ENCODE results near the gene SLC51A. TPM values are rescaled to one million over a fixed set of nuclear protein-coding genes. Genes with fewer than 3 reads are reported as not detected.

SLC51A gene
- polyA plus RNA-seq (2013, experiment 1 of 2): not detected
- not detected for polyA plus RNA-seq (2013, experiment 2 of 2)

- H2AFZ ChIP-seq (ENCODE audit: low read depth, low read length): no peak within 1 kb of the TSS
- H3K9me3 ChIP-seq (ENCODE audit: control insufficient read depth, low read length): no peaks in the 10 kb centered on the region
- 55% methylated on average over 14 of the region's 15 CpGs for WGBS
- H4K8ac ChIP-seq (ENCODE audit: low read length): no peak within 1 kb of the TSS
- no peaks in the 10 kb centered on the region for H3K79me1 ChIP-seq (replicated peaks; ENCODE audit: low read length, poor library complexity, severe bottlenecking)
- no peak within 1 kb of the TSS for H3K27ac ChIP-seq (ENCODE audit: low read length, poor library complexity, severe bottlenecking)
- no peak within 1 kb of the TSS for H3K4me2 ChIP-seq (ENCODE audit: low read length, poor library complexity, severe bottlenecking)
- H3K18ac ChIP-seq (ENCODE audit: low read depth in 1 of 2, low read length in 2 of 2): no peak within 1 kb of the TSS
- DNase-seq: no peak
- H2BK12ac ChIP-seq (ENCODE audit: low read length in 2 of 2): no peak within 1 kb of the TSS
- H3K27me3 ChIP-seq (ENCODE audit: control insufficient read depth in 1 of 2, insufficient read depth in 1 of 2, low read length in 2 of 2): peaks cover 0 to 18% of the 10 kb centered on the region in 2 experiments
- no peak within 1 kb of the TSS for H3K14ac ChIP-seq (ENCODE audit: low read length in 2 of 2)
- no peaks in the 10 kb centered on the region for H3K36me3 ChIP-seq (ENCODE audit: control insufficient read depth in 1 of 2, insufficient read depth in 2 of 2, low read depth in 1 of 2, low read length in 2 of 2)
- peaks cover 15% of the 10 kb centered on the region for H3K4me1 ChIP-seq (ENCODE audit: control insufficient read depth, insufficient read depth, low read depth, low read length)
- H4K91ac ChIP-seq (ENCODE audit: low read length): no peak within 1 kb of the TSS
- H3K4ac ChIP-seq (ENCODE audit: low read depth in 1 of 2, low read length in 2 of 2): no peak within 1 kb of the TSS
- H2BK15ac ChIP-seq (ENCODE audit: low read depth, poor library complexity, severe bottlenecking): no peak within 1 kb of the TSS
- H3K9ac ChIP-seq (ENCODE audit: low read length): no peak within 1 kb of the TSS
- H3K23ac ChIP-seq (ENCODE audit: low read length in 2 of 2): no peak within 1 kb of the TSS
- no peak within 1 kb of the TSS for H3K4me3 ChIP-seq (ENCODE audit: insufficient read depth in 1 of 2, low read depth in 1 of 2, low read length in 2 of 2)
- H2AK5ac ChIP-seq (ENCODE audit: low read length, severe bottlenecking): no peak within 1 kb of the TSS
- H2BK120ac ChIP-seq (ENCODE audit: low read depth, low read length): no peak within 1 kb of the TSS
- H2BK5ac ChIP-seq (ENCODE audit: low read depth, low read length, poor library complexity, severe bottlenecking): no peak within 1 kb of the TSS
Observed at GRCh38 chr3:196216089-196216564, at the start of gene SLC51A. Gene SLC51A, plus strand, starts transcription at chr3:196216534. Its CDS starts 179 bp downstream, at chr3:196216713.

DNA sequence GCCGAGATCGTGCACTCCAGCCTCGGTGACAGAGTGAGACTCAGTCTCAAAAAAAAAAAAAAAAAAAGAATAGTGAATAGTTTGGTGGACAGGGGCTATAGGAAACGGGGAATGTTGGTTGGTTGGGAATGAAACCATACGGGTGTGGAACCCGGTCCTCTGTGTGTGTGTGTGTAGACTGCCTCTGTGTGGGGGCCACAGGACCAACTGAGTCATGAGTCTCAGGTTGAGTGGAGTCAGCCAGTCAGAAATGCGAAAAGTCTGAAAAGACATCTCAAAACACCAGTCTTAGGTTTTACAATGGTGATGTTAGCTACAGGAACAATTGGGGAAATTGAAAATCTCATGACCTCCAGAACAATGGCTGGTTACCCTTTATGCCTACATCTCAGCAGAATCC, 49.6 kb upstream of the SLC51A start:
- H2AFZ ChIP-seq (ENCODE audit: low read depth, low read length): no peak overlapping the region
- no peaks in the 10 kb centered on the region for H3K27me3 ChIP-seq (ENCODE audit: control insufficient read depth in 1 of 2, insufficient read depth in 1 of 2, low read length in 2 of 2)

GRCh38 chr3:196168808-196169391, 47.4 kb upstream of the SLC51A start:
- DNase-seq: no peak
- no peak overlapping the region for H3K4ac ChIP-seq (ENCODE audit: low read depth in 1 of 2, low read length in 2 of 2)
- no peaks in the 10 kb centered on the region for H3K79me1 ChIP-seq (replicated peaks; ENCODE audit: low read length, poor library complexity, severe bottlenecking)
- no peak overlapping the region for H3K27ac ChIP-seq (ENCODE audit: low read length, poor library complexity, severe bottlenecking)
- H3K23ac ChIP-seq (ENCODE audit: low read length in 2 of 2): no peak overlapping the region
- H2AFZ ChIP-seq (ENCODE audit: low read depth, low read length): no peak overlapping the region
- H3K18ac ChIP-seq (ENCODE audit: low read depth in 1 of 2, low read length in 2 of 2): no peak overlapping the region
- H2AK5ac ChIP-seq (ENCODE audit: low read length, severe bottlenecking): no peak overlapping the region
- H3K14ac ChIP-seq (ENCODE audit: low read length in 2 of 2): no peak overlapping the region
- 85% methylated on average over 6 of the region's 6 CpGs for WGBS
- H2BK12ac ChIP-seq (ENCODE audit: low read length in 2 of 2): no peak overlapping the region
- no peak overlapping the region for H3K4me3 ChIP-seq (ENCODE audit: insufficient read depth in 1 of 2, low read depth in 1 of 2, low read length in 2 of 2)
- H4K91ac ChIP-seq (ENCODE audit: low read length): no peak overlapping the region
- H3K9ac ChIP-seq (ENCODE audit: low read length): no peak overlapping the region
- no peak overlapping the region for H2BK120ac ChIP-seq (ENCODE audit: low read depth, low read length)
- H2BK15ac ChIP-seq (ENCODE audit: low read depth, poor library complexity, severe bottlenecking): no peak overlapping the region
- no peak overlapping the region for H4K8ac ChIP-seq (ENCODE audit: low read length)
- H3K27me3 ChIP-seq (ENCODE audit: control insufficient read depth in 1 of 2, insufficient read depth in 1 of 2, low read length in 2 of 2): no peaks in the 10 kb centered on the region
- no peak overlapping the region for H3K4me2 ChIP-seq (ENCODE audit: low read length, poor library complexity, severe bottlenecking)
- H2BK5ac ChIP-seq (ENCODE audit: low read depth, low read length, poor library complexity, severe bottlenecking): no peak overlapping the region
- no peaks in the 10 kb centered on the region for H3K36me3 ChIP-seq (ENCODE audit: control insufficient read depth in 1 of 2, insufficient read depth in 2 of 2, low read depth in 1 of 2, low read length in 2 of 2)
- no peaks in the 10 kb centered on the region for H3K9me3 ChIP-seq (ENCODE audit: control insufficient read depth, low read length)
- peaks cover 3% of the 10 kb centered on the region for H3K4me1 ChIP-seq (ENCODE audit: control insufficient read depth, insufficient read depth, low read depth, low read length)

More for the DNA sequence above, 49.6 kb upstream of the SLC51A start:
- no peak overlapping the region for H3K4ac ChIP-seq (ENCODE audit: low read depth in 1 of 2, low read length in 2 of 2)
- H2BK120ac ChIP-seq (ENCODE audit: low read depth, low read length): no peak overlapping the region
- H3K9ac ChIP-seq (ENCODE audit: low read length): no peak overlapping the region
- peaks cover 3% of the 10 kb centered on the region for H3K4me1 ChIP-seq (ENCODE audit: control insufficient read depth, insufficient read depth, low read depth, low read length)
- no peak overlapping the region for H2BK12ac ChIP-seq (ENCODE audit: low read length in 2 of 2)
- no peaks in the 10 kb centered on the region for H3K9me3 ChIP-seq (ENCODE audit: control insufficient read depth, low read length)
- H3K4me2 ChIP-seq (ENCODE audit: low read length, poor library complexity, severe bottlenecking): no peak overlapping the region
- H3K18ac ChIP-seq (ENCODE audit: low read depth in 1 of 2, low read length in 2 of 2): no peak overlapping the region
- H3K4me3 ChIP-seq (ENCODE audit: insufficient read depth in 1 of 2, low read depth in 1 of 2, low read length in 2 of 2): no peak overlapping the region
- H4K8ac ChIP-seq (ENCODE audit: low read length): no peak overlapping the region
- H3K14ac ChIP-seq (ENCODE audit: low read length in 2 of 2): no peak overlapping the region
- H3K27ac ChIP-seq (ENCODE audit: low read length, poor library complexity, severe bottlenecking): no peak overlapping the region
- no peak overlapping the region for H3K23ac ChIP-seq (ENCODE audit: low read length in 2 of 2)
- no peak overlapping the region for H4K91ac ChIP-seq (ENCODE audit: low read length)
- H3K36me3 ChIP-seq (ENCODE audit: control insufficient read depth in 1 of 2, insufficient read depth in 2 of 2, low read depth in 1 of 2, low read length in 2 of 2): no peaks in the 10 kb centered on the region
- no peak overlapping the region for H2AK5ac ChIP-seq (ENCODE audit: low read length, severe bottlenecking)
- H3K79me1 ChIP-seq (replicated peaks; ENCODE audit: low read length, poor library complexity, severe bottlenecking): no peaks in the 10 kb centered on the region
- no peak for DNase-seq
- H2BK5ac ChIP-seq (ENCODE audit: low read depth, low read length, poor library complexity, severe bottlenecking): no peak overlapping the region
- 94% methylated on average over 6 of the region's 7 CpGs for WGBS
- no peak overlapping the region for H2BK15ac ChIP-seq (ENCODE audit: low read depth, poor library complexity, severe bottlenecking)

DNA sequence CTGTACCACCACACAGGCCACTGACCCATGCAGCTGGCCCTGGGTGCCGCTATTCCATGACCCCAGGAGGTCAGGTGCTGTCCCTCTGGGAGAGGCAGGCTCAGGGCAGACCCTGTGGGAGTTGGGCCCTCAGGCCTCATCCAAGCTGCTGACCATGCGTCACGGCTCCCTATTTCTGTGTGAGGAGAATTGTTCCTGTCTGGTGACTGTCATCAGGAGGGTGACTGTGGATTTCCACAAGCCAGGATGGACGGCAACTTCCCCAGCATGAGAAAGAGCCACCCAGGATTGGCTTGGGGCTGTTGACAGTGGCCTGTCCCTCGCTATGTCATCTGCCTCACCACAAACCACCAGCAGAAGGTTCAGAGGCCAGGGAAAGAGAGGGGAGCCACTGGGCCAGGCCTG, 46.5 kb upstream of the SLC51A start:
- no peak for DNase-seq
- Histone ChIP-seq H2AFZ (ENCODE audit: low read depth, low read length) (no peak overlapping the region), H2AK5ac (ENCODE audit: low read length, severe bottlenecking) (no peak overlapping the region), H3K4ac (ENCODE audit: low read depth in 1 of 2, low read length in 2 of 2) (no peak overlapping the region), H3K9me3 (ENCODE audit: control insufficient read depth, low read length) (no peaks in the 10 kb centered on the region), H3K4me2 (ENCODE audit: low read length, poor library complexity, severe bottlenecking) (no peak overlapping the region), H3K14ac (ENCODE audit: low read length in 2 of 2) (no peak overlapping the region), H2BK15ac (ENCODE audit: low read depth, poor library complexity, severe bottlenecking) (no peak overlapping the region), H3K27me3 (ENCODE audit: control insufficient read depth in 1 of 2, insufficient read depth in 1 of 2, low read length in 2 of 2) (peaks cover 0 to 6% of the 10 kb centered on the region in 2 experiments), H4K8ac (ENCODE audit: low read length) (peak overlapping the region; percentile 9), H3K23ac (ENCODE audit: low read length in 2 of 2) (no peak overlapping the region), H3K4me1 (ENCODE audit: control insufficient read depth, insufficient read depth, low read depth, low read length) (peaks cover 5% of the 10 kb centered on the region), H3K36me3 (ENCODE audit: control insufficient read depth in 1 of 2, insufficient read depth in 2 of 2, low read depth in 1 of 2, low read length in 2 of 2) (no peaks in the 10 kb centered on the region), H2BK120ac (ENCODE audit: low read depth, low read length) (no peak overlapping the region), H3K79me1 (replicated peaks; ENCODE audit: low read length, poor library complexity, severe bottlenecking) (no peaks in the 10 kb centered on the region), H2BK5ac (ENCODE audit: low read depth, low read length, poor library complexity, severe bottlenecking) (no peak overlapping the region), H3K9ac (ENCODE audit: low read length) (no peak overlapping the region), H3K4me3 (ENCODE audit: insufficient read depth in 1 of 2, low read depth in 1 of 2, low read length in 2 of 2) (no peak overlapping the region), H4K91ac (ENCODE audit: low read length) (no peak overlapping the region), H3K27ac (ENCODE audit: low read length, poor library complexity, severe bottlenecking) (no peak overlapping the region), H3K18ac (ENCODE audit: low read depth in 1 of 2, low read length in 2 of 2) (no peak overlapping the region), H2BK12ac (ENCODE audit: low read length in 2 of 2) (no peak overlapping the region)
- 94% methylated on average over 5 of the region's 5 CpGs for WGBS

Data from mesenchymal stem cell (in vitro differentiated cells and primary cell).